ENCODE measurements around the gene IBTK.
"Not testable (repeated sequence)": the region's sequence is repeated elsewhere in the genome, so short reads cannot be mapped to it uniquely, and the experiment has no call there.

The IBTK gene, protein sequence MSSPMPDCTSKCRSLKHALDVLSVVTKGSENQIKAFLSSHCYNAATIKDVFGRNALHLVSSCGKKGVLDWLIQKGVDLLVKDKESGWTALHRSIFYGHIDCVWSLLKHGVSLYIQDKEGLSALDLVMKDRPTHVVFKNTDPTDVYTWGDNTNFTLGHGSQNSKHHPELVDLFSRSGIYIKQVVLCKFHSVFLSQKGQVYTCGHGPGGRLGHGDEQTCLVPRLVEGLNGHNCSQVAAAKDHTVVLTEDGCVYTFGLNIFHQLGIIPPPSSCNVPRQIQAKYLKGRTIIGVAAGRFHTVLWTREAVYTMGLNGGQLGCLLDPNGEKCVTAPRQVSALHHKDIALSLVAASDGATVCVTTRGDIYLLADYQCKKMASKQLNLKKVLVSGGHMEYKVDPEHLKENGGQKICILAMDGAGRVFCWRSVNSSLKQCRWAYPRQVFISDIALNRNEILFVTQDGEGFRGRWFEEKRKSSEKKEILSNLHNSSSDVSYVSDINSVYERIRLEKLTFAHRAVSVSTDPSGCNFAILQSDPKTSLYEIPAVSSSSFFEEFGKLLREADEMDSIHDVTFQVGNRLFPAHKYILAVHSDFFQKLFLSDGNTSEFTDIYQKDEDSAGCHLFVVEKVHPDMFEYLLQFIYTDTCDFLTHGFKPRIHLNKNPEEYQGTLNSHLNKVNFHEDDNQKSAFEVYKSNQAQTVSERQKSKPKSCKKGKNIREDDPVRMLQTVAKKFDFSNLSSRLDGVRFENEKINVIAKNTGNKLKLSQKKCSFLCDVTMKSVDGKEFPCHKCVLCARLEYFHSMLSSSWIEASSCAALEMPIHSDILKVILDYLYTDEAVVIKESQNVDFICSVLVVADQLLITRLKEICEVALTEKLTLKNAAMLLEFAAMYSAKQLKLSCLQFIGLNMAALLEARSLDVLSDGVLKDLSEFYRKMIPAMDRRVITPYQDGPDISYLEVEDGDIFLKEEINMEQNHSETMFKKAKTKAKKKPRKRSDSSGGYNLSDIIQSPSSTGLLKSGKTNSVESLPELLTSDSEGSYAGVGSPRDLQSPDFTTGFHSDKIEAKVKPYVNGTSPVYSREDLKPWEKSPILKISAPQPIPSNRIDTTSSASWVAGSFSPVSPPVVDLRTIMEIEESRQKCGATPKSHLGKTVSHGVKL (N-terminal part only)

DNA sequence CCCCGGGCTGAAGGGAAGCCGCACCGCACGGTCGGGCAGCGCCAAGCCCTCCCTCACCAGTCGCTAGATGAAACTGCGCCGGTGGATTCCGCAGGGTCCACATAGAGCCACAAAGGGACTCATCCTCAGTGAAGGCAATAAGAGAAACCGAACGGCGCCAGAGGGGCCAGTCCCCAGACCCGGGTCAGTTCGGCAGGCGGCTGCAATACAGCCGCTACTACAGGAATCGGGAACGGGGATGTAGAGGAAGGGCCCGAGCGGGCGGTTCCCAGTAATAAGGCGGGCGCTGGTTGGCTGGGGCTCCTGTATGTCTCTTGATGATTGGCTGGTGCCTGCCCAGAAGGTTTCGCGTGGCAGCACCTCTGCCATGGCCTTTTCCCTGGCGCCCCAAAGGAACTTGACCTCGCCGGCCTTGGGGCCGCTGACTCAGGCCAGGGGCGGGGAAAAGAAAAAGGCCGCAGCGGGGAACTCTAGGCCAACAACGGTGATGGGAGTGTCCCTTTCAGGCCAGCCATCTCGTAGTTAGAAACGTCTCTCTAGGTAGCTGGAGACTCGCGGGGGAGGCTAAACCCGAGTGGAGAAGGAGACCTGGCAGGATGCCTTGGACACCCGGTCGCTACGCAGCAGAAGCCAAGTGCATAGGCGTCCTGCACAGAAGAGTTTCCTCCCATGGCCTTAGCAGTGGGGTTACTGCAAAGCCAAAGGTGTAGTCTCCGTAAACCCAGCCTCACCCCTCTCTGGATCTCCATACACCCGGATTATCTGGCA, at the start of gene IBTK:
TSS of gene IBTK (minus strand) at position 240 of the 768 bp plus-strand sequence. CDS start 7,258 bp downstream, outside the sequence.
- DNase-seq (ENCODE audit: low read depth): peak; percentile 83

DNA sequence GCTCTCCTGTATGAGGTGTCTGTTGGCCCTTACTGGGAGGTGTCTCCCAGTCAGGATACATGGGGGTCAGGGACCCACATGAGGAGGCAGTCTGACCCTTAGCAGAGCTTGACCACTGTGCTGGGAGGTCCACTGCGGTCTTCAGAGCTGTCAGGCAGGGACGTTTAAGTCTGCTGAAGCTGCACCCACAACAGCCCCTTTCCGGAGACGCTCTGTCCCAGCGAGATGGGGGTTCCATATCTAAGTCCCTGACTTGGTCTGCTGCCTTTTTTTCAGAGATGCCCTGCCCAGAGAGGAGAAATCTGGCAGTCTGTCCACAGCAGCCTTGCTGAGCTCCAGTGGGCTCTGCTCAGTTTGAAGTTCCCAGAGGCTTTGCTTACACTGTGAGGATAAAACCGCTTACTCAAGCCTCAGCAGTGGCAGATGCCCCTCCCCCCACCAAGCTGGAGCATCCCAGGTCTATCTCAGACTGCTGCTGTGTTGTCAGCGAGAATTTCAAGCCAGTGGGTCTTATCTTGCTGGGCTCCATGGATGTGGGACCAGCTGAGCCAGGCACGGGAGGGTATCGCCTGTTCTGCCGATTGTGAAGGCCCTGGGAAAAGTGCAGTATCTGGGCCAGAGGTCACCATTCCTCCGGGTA, 36.3 kb upstream of the IBTK start:
- no peak for DNase-seq (ENCODE audit: low read depth)

DNA sequence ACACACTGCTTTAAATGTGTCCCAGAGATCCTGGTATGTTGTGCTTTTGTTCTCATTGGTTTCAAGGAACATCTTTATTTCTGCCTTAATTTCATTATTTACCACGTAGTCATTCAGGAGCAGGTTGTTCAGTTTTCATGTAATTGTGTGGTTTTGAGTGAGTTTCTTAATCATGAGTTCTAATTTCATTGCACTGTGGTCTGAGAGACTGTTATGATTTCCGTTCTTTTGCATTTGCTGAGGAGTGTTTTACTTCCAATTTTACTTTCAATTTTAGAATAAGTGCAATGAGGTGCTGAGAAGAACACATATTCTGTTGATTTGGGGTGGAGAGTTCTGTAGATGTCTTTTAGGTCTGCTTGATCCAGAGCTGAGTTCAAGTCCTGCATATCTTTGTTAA, 34.0 kb upstream of the IBTK start:
- DNase-seq (ENCODE audit: low read depth): not testable (repeated sequence)

DNA sequence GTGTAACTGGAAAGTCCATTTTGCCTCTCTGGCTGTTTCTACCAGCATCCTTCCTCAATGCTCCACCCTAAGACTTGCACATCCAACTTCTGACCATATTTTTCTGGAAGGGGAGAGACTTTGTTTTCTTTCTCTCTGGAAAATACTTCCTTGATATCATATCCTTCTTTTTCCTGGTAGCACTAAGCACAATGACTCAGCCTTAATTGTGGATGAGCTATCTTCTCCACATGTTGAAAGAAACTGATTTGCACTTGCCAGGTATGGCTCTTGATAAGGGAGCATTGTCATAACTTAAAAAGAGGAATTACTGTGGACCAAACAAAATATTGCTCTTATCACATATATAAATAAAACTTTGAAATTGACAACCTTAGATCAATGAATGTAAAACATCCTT, 30.1 kb upstream of the IBTK start:
- DNase-seq (ENCODE audit: low read depth): no peak

DNA sequence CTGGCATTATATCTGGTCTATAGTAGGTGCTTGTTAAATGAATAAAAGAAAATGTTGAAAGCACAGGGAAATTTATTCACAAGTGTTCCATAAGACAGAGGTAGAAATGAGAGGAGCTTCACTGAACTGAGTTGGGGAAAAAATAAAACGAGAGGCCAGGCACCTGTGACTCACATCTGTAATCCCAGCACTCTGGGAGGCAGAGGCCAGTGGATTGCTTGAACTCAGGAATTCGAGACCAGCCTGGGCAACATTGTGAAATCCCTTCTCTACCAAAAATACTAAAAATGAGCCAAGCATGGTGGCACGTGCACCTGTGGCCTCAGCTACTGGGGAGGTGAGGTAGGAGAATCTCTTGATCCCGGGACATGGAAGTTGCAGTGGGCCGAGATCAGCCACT, 28.1 kb upstream of the IBTK start:
- no peak for DNase-seq (ENCODE audit: low read depth)

DNA sequence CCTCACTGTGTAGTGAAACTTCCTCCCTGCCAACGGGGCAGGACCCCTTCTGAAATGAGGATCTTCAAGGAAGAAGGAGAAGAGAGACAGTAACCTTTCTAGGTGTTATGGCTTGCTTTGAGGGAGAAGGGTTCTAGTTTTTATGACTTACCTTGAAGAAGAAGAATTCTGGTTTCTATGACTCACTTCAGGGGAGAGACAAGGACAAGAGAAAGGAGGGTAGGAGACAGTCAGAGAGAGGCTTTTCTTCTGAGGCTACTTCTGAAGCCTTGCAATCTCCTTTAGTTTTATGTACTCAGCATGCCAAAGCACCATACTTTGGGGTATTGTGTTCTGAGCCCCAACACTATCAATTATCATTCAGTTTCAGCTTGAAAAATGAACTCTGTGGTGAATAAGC, 25.8 kb upstream of the IBTK start:
- DNase-seq (ENCODE audit: low read depth): no peak

DNA sequence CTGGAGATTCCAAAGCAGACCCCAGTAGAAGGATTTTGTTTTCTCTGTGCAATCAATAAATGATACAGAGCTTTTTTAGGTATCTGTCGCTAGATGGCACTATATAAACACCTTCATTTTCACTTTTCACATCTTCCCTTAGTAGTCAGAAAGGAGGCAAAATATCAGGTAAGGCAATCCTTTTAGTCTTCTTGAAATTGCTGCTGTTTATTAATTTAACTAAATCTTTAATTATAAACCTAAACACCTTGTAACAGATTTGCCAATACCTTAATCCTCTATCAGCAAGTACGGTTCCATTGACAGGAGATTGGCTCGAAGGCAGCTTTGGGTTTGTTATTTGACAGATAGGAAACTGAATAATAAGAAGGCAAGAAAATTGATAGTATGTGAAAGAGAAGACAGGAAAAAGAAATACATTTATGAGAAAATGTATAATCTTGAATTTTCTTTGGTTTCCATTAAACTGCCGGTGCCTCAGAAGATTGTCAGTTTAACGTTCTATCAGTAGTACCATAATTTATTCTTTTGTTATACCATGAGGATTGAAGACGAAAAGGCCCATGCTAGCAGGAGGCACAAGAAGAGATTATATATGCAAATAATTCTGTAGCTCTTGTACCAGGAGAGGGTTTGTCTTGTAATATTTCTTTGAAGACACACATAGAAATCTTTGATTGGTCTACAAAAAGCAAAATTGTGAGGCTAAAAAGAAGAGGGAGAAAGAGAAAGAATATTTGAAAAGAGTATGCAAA, 23.5 kb upstream of the IBTK start:
- no peak for DNase-seq (ENCODE audit: low read depth)

DNA sequence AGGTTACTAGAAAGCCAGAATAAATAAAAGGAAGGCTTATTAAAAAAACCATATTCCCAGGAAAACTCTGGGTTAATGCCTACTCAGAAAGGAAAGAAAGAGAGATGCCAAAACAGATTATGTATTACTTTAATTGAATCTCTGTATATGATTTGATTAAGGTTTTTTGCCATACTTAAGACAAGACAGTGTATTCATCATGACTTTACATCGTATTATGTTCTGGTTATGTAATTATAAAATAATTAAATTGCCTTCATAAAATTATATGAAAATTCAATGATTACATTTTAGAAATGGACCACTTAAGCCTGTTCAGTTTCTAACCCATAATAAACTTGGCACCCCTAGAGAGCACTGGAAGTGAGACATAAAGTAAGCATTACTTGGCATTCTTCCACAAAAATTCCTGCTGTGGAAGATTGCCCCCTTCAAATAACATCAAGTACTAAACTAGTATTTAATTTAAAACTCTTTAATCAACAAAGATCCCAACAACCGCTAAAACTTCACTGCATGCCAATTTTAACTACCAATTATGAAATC, 20.8 kb upstream of the IBTK start:
- no peak for DNase-seq (ENCODE audit: low read depth)

DNA sequence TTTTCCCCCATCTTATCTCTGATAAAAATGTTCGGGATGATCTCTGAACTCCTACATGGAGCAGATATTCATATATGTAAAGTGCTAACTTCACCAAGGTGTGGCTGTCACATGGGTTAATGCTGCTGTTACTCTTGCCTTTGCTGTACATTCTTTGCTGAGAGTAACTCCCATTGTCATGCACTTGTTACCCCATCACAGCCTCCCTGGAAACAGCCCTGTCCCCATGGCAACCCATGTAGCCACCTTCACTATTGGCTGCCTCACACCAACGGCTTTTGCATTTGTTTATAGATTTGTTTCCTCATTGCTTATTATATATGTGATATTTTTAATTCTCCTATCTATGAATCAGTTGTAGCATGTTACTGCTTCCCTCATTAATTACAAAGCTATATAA, 17.3 kb upstream of the IBTK start:
- DNase-seq (ENCODE audit: low read depth): no peak

DNA sequence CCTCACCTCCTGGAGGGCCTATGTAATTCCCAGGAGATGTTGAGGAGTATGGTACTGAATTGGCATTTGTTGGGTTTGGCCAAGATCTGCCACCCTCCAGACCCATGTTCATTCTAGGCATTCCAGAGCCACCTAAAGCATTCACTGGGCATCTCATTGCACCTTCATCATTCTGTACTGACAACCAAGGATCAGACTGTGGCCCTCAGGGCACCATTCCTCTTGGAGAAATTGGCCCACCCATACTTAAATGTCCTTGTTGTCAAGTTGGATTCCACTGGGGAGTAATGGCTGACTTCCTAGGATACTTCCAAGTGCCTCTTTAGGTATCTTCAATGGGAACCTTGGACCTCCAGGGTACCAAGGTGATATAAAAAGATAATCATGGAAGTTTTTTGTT, 16.8 kb upstream of the IBTK start:
- DNase-seq (ENCODE audit: low read depth): no peak

DNA sequence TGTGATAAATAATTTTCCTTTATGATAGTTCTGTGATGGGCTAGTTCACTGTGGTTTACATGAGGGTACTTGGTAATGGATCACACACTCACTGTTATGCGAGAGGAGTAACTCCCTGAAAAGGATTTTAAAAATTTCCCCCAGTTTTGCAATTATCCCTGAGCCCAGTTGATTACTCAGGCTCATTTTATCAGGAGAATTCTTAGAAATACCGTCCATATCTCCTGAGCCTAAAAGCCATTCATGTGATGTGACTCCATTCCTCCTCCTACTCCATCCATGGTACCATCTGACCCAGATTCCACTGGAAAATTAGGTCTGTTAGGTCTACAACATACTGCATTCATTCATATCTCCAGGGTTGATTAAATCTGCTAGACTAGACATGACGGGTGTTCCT, 16.4 kb upstream of the IBTK start:
- no peak for DNase-seq (ENCODE audit: low read depth)

DNA sequence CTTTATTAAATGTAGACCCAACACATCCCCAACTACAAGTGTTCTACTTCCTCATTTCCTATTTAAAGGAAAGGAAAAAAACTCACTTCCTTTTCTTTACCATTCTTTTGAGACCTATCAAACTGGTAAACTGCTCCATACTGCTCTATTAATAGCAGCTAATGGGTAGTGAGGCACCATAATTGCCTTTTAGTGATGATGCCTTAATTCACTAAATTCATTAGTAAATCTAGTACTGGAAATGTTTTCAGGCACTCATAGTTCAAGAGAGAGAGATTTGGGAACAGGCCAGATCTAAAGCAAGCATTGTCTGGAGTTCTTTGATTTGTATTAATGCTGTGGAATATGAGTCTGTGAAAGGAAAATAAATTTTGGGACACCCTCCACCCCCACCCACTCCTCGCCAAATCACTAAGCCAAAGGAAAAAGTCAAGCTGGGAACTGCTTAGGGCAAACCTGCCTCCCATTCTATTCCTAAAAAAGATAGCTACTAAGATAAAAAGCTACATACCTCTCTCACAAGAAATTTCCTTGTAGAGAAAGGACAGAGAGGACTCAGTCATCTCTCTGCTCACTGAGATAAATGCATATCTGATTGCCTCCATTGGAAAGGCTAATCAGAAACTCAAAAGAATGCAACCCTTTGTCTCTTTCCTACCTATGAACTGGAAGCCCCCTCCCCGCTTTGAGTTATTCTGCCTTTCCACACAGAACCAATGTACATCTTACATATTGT, 13.6 kb upstream of the IBTK start:
- DNase-seq (ENCODE audit: low read depth): no peak

DNA sequence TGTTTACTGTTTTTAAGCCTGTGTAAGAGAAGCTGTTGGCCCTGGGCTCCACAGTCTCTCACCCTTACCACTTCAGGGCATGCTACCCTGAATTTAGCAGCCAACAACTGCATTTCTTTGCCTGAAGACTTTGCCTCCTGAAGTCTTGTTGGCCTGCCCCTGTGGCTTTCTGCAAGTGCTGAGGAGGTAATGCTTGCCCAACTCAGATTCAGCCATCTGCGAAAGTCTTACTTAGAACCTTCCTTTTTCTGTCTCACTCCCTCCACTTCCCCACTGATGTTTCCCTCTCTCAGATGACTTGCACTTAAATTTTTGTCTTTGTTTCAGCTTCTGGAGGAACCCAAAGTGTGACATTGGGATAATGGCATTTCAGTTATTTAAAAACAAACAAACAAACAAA, 11.8 kb upstream of the IBTK start:
- DNase-seq (ENCODE audit: low read depth): no peak

DNA sequence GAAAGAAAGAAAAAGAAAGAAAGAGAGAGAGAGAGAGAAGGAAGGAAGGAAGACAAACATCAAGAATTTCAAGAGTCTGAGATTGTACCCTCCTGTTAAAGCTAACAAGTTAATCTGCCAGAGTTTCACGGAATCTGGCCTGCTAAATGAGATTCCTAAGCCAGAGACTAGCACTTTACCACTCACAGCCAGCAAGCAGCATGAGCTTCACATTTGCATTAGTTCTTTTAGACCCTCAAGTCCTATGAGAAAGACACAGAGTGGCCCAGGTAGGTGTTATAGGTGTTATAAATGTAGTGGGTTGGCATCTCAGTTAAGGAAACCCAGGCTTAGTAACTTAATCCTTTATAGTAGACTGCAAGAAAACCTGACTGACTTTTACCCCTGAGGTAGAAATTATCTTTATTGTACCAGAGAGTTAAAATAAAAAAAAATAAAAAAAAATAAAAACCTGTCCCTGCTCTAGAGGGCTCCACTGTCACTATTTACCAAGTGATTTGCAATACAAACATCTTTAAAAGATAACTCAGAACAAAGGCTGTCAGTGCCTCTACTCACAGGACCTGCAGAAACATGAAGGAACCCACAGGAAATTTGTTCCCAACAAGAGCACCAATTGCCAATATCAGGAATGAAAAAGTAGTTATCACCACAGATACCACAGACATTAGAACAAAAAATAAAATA, 9.7 kb upstream of the IBTK start:
- DNase-seq (ENCODE audit: low read depth): no peak

DNA sequence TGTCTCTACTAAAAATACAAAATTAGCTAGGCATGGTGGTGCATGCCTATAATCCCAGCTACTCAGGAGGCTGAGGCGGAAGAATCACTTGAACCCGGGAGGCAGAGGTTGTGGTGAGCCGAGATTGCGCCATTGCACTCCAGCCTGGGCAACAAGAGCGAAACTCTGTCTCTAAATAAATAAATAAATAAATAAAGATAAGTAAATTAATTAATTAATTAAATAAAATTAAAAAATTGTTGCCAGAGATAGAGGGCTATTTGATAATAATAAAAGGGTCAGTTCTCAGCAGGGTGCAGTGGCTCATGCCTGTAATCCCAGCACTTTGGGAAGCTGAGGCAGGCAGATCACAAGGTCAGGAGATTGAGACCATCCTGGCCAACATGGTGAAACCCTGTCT, 7.2 kb upstream of the IBTK start:
- not testable (repeated sequence) for DNase-seq (ENCODE audit: low read depth)

DNA sequence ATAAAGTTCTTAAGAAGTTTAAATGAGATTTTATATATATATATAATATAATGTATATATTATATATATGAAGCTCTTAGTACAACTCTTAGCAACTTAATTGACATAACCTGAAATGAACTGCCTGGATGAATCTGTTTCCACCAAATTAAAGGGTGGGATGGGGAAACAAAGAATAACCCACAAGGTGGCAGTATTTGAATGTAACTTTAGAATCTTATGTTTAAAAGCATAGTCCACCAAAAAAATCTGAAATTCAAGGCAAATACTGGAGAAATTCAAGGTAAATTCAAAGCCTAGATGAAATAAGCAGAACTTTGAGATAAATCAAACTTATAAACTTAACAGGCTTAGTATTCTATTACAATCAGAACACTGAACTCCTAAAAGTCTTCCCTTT, 4.4 kb upstream of the IBTK start:
- no peak for DNase-seq (ENCODE audit: low read depth)

DNA sequence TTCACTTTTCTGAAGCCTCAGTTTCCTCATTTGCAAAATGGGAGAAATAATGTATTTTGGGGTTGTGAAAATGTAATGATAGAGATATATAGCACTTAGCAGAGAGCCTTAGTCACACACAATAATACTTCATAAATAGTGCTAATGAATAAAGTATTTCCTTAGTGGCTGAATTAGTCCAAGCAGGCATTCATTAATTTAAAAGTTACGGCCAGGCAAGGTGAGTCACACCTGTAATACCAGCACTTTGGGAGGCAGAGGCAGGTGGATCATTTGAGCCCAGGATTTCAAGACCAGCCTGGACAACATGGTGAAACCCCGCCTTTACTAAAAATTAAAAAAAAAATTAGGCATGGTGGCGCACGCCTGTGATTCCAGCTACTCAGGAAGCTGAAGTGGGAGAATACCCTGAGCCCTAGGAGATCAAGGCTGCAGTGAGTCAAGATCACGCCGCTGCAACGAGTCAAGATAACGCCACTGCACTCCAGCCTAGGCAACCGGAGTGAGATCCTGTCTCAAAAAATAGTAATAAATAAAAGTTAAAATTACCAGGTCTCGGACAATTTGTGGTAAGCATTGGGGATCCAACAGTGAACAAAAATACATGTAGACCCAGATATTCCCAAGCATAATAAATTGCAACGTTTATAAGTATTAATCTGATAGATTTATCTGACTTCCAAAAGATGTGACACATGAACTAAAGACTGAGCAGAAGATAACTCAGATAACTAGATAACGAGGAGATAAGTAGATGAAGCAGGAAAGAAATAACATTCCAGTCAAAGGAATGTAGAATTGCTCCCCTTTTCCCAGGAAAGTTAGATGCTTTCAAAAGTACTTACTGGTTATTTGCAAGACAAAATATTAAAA, 2.1 kb upstream of the IBTK start:
- DNase-seq (ENCODE audit: low read depth): no peak

DNA sequence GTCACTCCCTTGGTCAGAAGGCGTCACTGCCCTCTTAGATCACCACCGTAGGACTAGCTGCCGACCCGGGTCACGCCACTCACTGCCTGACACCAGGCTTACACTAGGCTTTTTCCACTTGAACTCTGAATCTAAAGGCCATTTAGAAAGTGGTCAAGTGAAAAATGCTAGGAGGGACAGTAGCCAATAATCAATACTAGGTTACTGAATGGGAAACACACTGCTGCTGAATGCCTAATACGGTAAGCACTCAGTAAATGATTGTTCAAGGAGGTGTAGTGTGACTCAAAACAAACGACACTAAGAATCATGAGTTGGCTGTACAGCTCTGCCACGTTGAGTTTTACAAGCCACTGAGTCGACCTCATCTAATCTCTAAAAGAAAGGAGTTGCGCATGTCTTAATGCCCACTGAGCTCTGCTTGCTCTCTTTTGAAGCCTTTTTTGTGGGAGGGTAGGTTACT, 760 bp upstream of the IBTK start:
- DNase-seq (ENCODE audit: low read depth): no peak
